Prostate gland (tissue), 2 donors: Measurements from ENCODE around the gene ZFYVE9. TPM values are rescaled to one million over a fixed set of nuclear protein-coding genes. Genes with fewer than 3 reads are reported as not detected.

Source experiments
- DNase-seq: peaks from one replicate; pipeline ENCODE4 v3.0.0-alpha.2; 2019; ENCODE audit warnings: low spot score
- H3K27ac ChIP-seq, 2 donors: fragments of 200-600 bp; sonication (generic); 2 replicates each; pipeline ENCODE4 v1.5.1; 2017 to 2019
- H3K27me3 ChIP-seq: fragments of 200-600 bp; sonication (generic); replicated peaks from 2 replicates; pipeline ENCODE4 v1.5.1; 2019; ENCODE audit not compliant: insufficient read depth
- H3K36me3 ChIP-seq, 2 donors: fragments of 200-600 bp; sonication (generic); 1 replicate in 1 of 2; 2 replicates in 1 of 2; pipeline versions ENCODE4 v1.5.1 to v1.8.1; 2017 to 2019
- H3K4me1 ChIP-seq: fragments of 200-600 bp; sonication (generic); replicated peaks from 2 replicates; pipeline ENCODE4 v1.5.1; 2019
- H3K4me3 ChIP-seq, 2 donors: fragments of 200-600 bp; sonication (generic); 2 replicates each; pipeline ENCODE4 v1.5.1; 2017 to 2019
- H3K9me3 ChIP-seq: fragments of 200-600 bp; sonication (generic); 2 replicates; pipeline ENCODE4 v1.5.1; 2017
- CTCF ChIP-seq, 4 experiments: fragments of 200-600 bp in 2 of 4; fragments of 450-650 bp in 2 of 4; sonication (generic) in 2 of 4; IDR thresholded peaks; 1 replicate in 3 of 4; 2 replicates in 1 of 4; pipeline ENCODE4 v1.5.1; 2016 to 2019; ENCODE audit warnings: antibody characterized with exemption in 4 of 4, mild to moderate bottlenecking in 2 of 4, moderate library complexity in 2 of 4
- POLR2A ChIP-seq: fragments of 450-650 bp; IDR thresholded peaks from one replicate; pipeline ENCODE4 v1.6.1; 2016; ENCODE audit warnings: antibody characterized with exemption, mild to moderate bottlenecking
- POLR2AphosphoS5 ChIP-seq: sonication (generic); formaldehyde crosslinking; IDR thresholded peaks from one replicate; pipeline ENCODE4 v1.6.1; 2017; ENCODE audit warnings: antibody characterized with exemption
- WGBS: methylation state at CpG from one replicate; pipeline ENCODE4 v1.1.5; 2018; 5-methylcytosine and 5-hydroxymethylcytosine counted together
- intact Hi-C: fragments of 100-400 bp; cut with DNase I; formaldehyde crosslinking; loops from one replicate; pipeline ENCODE4 v1.14.2; 2022
- total RNA-seq, 2 donors: library from RNA; depleted of rRNA; stranded (reverse); fragments of >200 nt; gene quantifications; one replicate each; pipeline ENCODE4 v1.1.0, GENCODE V29; 2016

ZFYVE9 gene
- total RNA-seq, 2 donors from 2014 or later, result 28.6 to 29.0 TPM

GRCh38 chr1:52359676-52360594, 218.0 kb downstream of the ZFYVE9 start:
- no peak for DNase-seq
- Histone ChIP-seq H3K36me3 (peaks cover 39 to 45% of the 10 kb centered on the region in 2 donors), H3K27me3 (no peaks in the 10 kb centered on the region), H3K27ac (no peak overlapping the region), H3K4me3 (no peak overlapping the region), H3K9me3 (no peaks in the 10 kb centered on the region), H3K4me1 (no peaks in the 10 kb centered on the region)
- TF ChIP-seq CTCF (IDR thresholded peaks at IDR 0.05), result no peak
- no peak for TF ChIP-seq POLR2AphosphoS5
- TF ChIP-seq POLR2A, result no peak
- intact Hi-C loops, result loop anchor here (10.0 kb wide), 1 partner anchor 215 kb away; the partner anchor contains the start of gene ZFYVE9
- WGBS, result 94% methylated on average over 24 of the region's 24 CpGs

DNA sequence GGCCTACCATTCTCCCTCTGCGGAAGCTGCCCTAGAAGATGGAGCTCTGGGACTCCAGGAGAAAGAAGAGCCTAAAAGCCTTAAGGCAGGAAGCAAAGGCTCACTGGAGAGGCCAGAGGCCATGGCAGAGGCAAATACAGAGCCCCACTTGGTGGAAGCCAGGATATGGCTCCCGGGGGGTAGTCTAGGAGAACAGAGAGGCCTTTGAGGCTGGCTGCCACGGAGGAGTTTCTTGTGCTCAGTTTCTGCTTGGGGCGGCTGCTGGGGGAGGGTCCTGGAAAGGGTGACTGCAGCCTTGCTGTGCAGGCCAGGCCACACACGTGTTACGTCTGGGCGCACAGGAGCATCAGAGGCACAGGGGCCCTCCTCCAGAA, 218.7 kb downstream of the ZFYVE9 start:
- Histone ChIP-seq H3K9me3 (no peaks in the 10 kb centered on the region), H3K27me3 (no peaks in the 10 kb centered on the region), H3K4me1 (no peaks in the 10 kb centered on the region), H3K4me3 (no peak overlapping the region), H3K36me3 (peaks cover 39 to 42% of the 10 kb centered on the region in 2 donors), H3K27ac (no peak overlapping the region)
- TF ChIP-seq POLR2AphosphoS5 (no peak), CTCF (IDR thresholded peaks at IDR 0.05) (no peak), POLR2A (no peak)
- DNase-seq, result no peak
- WGBS, result 94% methylated on average over 7 of the region's 7 CpGs
- intact Hi-C loops, result loop anchor here (10.0 kb wide), 1 partner anchor 216 kb away; the partner anchor contains the start of gene ZFYVE9

DNA sequence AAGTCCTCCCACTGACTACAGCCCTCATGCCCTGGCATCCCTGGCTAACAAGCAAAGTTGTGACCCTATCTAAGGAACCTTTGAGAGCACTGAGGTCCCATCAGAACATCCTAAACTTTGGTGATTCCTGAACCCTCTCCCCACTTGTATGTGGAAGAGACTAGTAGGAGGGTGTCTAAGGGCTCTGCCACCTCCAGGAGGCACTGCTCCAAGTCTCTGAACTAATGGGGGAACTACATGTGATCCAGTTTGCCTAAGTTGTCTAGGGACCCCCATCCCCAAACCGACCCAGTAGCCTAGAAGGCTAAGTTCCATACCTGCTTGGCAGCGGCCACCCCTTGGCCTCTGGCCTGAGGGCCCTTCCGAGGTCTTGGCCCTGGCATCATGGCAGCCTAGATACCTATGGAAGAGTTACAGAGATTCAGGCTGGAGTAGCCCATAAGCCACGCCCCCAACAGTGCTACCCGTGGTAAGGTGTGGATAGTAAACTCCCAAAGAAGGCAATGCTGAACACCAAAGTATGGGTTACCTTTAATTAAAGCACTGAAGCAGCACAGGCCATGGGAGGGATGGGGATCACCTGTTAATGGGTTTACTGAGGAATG, 222.4 kb downstream of the ZFYVE9 start:
- 71% methylated on average over 5 of the region's 5 CpGs for WGBS
- Histone ChIP-seq H3K36me3 (peaks cover 11 to 12% of the 10 kb centered on the region in 2 donors), H3K9me3 (no peaks in the 10 kb centered on the region), H3K4me3 (no peak overlapping the region), H3K27me3 (no peaks in the 10 kb centered on the region), H3K27ac (no peak overlapping the region), H3K4me1 (no peaks in the 10 kb centered on the region)
- no peak for TF ChIP-seq CTCF (IDR thresholded peaks at IDR 0.05)
- no peak for TF ChIP-seq POLR2A
- TF ChIP-seq POLR2AphosphoS5, result no peak
- intact Hi-C loops, result loop anchor here (10.0 kb wide), 1 partner anchor 220 kb away; the partner anchor contains the start of gene ZFYVE9
- DNase-seq, result no peak

GRCh38 chr1:52365071-52365745, 223.3 kb downstream of the ZFYVE9 start:
- 3% methylated on average over 22 of the region's 22 CpGs for WGBS
- peak overlapping the region; percentile 91 to 97 for H3K4me3 ChIP-seq
- H3K27ac ChIP-seq, result peak overlapping the region; percentile 94
- DNase-seq, result peak; percentile 23
- no peaks in the 10 kb centered on the region for H3K4me1 ChIP-seq
- no peaks in the 10 kb centered on the region for H3K27me3 ChIP-seq
- no peaks in the 10 kb centered on the region for H3K9me3 ChIP-seq
- H3K36me3 ChIP-seq, result peaks cover 3% of the 10 kb centered on the region in 2 donors
- intact Hi-C loops, result loop anchor here (5.0 to 10.0 kb wide), 2 partner anchors 220 to 322 kb away; partner anchors contain the start of gene ZFYVE9
- TF ChIP-seq POLR2AphosphoS5 (peak; percentile 29), POLR2A (peak; percentile 47), CTCF (IDR thresholded peaks at IDR 0.05) (no peak)
